GM21786 (cell line): ENCODE data around the gene SYT2.
"Not testable (repeated sequence)": the region's sequence is repeated elsewhere in the genome, so short reads cannot be mapped to it uniquely, and the experiment has no call there.

Experiments used
- ATAC-seq: cut with Tn5 transposase; IDR thresholded peaks from one replicate; pipeline ENCODE4 v1.9.1; 2021; ENCODE audit not compliant: unreplicated experiment

SYT2 gene

DNA sequence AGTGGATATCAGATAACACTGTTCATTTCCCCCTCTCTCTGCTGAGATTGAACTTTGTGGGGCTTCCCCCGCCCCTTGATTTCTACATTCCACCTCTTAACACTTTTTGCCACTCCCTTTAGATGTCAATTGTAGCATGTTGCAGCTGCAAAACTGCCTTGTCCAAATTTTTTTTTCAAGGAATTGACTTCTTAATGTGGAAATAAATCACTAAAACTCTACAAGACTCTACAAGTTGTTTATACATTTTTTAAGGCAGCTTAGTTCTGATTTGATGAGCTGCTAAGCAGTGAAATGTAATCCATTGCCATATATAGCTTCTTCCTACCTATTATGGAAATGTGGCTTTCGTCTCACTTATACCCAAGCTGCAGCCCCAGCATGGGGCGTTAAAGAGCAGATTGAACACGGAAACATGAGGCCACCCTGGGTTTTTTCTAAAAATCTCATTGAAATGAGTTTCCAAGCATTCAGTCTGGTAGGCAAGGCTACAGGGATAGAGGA, 132.2 kb downstream of the SYT2 start:
- ATAC-seq = no peak

DNA sequence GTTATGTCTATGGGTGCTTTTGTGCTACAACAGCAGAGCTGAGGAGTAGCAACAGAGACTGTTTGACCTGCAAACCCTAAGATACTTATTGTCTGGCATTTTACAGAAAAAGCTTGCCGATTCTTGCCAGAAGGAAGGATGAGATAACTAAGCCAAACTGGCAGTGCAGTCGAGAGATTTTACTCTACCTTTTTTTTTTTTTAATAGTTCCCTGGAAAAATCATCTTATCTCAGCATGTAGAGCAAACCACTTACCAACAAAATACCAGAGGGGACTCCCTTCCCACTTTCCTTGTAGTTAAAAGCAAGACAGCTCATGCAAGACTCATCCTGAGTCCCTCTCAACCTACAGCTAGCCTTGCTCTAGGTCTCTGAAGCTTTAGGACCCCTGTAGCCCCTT, 132.9 kb downstream of the SYT2 start:
- no peak for ATAC-seq

DNA sequence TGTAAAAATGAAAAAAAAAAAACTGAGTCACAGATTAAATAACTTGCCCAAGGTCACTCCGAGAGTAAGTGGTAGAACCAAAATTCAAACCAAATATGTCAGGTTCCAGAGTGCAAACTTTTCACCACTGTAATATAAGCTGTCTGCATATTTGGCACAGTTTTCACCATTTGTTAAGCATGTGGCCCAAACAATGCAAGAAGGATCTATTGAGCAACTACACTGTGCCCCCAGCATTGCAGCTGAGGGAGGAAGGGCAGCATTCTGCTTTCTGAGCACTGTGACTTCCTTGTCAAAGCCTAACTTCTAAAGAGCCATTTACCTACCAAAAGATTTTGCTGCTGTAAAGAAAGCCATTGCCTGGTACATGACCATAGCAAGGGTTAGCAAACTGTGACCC, 133.4 kb downstream of the SYT2 start:
- no peak for ATAC-seq

DNA sequence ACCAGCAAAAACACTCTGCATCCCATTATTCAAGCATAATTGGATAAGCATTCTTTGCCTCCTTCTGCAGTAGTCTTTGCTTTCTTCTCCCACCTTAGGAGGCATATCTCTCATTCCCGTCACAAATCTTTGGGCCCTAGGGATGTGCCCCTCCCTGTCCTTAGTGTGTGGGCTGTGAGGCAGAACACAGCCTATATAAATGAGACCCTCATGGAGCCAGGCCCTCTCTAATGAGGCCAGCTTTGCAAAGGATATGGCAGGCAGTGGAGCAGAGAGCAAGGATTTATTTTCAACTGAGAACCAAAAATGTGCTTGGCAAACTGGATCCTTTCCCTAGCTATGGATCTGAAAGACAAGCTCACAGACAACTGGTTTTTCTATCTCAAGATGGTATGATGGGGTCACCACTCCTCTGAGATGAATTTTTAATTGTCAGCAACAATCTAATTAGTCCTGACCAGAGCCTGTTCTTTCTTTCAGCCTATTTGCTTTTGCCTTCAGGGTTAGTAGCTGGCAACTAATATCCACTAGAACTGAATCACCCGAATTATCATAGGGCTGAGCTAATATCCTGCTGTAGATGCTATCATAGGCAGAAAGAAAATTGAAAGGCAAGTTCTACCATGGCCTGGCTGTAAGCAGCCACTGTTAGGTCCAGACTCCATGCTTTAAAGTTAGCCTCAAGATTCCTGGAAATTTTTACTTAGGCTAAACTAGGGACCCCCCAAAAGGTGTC, 134.2 kb downstream of the SYT2 start:
- no peak for ATAC-seq

DNA sequence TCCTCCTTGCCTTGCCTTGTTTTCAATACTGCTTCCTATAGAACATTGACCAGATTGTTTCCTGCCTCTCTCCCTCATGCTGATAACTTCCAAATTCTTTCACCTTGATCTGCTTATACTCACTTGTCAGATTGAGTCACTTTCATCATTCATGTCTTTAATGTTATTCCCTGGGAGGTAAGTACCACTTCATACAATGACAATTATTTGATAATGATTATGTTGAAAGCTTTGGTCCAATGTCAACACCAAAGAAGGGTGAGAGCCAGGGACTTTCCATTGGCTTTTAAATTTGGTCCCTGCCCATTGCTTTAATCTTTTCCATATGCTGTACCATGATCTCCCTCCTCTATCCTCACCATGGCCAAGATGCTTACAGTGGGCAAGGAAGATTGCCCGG, 137.4 kb downstream of the SYT2 start:
- no peak for ATAC-seq

DNA sequence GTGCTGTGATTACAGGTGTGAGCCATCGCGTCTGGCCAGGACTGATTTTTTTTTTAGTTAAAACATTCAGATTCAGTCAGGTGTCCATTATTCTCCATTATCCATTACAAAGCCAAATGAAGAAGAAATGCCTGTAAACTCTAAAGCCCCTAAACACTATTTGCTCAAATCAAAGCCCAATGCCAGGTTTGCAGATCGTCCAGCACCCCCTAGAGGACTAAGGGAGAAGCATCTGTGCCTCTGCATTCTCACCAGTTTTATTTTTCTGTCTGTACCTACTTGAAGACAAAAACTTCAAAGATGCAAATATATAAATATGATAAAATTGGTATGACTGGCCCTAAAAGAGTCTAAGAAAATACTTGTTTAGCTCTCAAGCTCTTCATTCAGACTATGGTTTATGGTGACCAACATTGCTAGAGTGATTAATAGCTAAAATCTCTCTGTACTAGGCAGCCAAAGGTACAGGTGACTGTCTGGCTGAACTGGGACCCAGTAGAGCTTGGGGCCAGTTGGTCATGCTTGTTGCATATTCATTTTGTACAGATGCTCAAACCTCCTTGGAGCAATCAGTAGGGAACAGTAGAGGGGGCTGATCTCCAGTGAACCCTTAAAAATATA, 138.4 kb downstream of the SYT2 start:
- no peak for ATAC-seq

DNA sequence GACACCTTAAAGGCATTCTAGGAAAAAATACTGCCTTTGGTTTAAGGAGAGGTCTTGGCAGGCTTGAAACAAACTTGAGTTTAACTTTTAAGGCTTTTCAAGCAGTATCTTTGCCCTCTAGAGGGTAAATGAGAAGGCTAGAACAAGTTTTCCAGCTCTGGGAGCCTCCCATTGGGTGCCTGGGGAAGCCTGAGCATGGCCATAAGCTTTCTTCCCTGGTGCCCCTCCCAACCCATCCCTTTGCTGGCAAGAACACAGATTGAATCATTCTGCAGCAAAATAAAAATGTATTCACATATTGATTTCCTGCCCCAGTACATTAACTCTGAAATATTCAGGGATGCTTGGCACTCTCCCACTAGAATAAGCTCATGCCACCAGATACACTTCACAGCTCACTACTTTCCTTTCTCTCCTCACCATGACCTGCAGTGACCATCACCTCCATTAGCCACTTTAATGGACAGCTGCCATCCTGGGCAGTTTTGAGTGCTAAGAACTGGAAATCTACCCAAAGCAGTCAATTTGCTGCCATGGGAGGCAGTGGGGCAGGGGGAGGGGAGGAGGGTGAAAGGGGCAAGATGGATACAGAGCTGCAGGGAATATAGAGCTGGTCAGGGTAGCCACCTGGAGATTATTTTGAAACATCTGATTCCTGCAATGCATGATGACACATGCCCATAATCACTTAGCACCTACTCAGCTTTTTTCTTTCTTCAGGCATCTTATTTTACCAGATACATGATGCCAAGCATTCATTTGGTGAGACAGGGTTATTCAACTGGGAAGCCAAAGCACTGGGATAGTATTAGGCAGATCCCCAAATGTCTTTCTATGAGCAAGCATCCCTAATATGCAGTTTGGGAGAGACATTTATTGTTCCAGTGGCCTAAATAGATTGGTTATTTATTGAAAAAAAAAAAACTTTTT, 140.6 kb downstream of the SYT2 start:
- no peak for ATAC-seq

DNA sequence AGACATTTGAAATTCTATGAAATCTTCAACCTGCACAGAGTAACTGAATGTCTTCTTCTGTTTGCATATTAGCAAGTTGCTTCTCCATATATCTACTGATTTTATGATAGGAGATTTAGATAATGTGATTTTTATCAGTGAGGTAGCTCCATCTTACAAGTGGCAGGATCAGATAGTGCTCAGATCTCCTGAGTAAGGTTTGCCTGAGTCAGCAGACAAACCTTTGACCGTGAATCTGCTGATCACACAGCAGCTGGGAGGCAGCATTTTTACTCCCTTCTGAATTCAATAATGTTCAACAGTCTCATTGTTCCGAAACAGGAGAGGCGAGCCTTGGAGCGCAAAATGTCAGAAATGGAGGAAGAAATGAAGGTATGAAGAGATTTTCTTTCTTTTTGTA, 141.4 kb downstream of the SYT2 start:
- ATAC-seq = no peak

DNA sequence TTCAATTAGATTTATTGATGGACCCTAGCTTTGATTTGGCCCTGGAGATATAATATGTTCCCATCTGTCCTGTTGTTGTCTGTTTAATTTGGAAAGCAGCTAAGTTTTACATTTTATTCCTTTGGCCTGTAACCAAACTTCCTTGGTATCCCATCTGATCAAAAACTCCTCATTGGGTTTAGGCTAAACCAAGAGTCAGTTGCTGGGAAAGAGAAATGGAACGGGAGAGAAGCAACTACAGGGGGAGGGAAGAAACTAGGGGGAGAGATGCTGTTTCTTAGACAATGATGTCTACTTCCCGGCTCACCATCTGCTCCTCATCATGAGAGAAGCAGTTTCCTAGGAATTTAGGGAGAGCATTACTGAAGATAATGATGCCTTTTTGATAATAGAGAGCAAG, 141.8 kb downstream of the SYT2 start:
- no peak for ATAC-seq

DNA sequence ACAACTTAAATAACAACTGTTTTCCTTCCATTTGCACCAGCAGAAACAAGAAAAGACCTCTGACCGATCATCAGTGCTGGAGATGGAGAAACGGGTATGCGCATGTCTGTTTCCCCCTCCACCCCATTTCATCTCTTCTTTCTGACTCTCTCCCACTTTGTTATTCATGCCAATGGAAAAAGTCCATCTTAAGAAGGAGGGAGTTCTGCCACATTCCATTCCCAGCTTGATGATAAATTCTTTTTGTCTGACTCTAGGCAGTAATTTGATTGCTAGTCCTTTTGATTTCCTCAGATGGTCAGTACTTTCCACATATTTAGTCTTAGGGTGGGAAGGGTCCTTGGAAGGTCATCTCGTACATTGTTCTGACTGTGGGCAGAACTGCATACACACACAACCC, 142.5 kb downstream of the SYT2 start:
- ATAC-seq = no peak

DNA sequence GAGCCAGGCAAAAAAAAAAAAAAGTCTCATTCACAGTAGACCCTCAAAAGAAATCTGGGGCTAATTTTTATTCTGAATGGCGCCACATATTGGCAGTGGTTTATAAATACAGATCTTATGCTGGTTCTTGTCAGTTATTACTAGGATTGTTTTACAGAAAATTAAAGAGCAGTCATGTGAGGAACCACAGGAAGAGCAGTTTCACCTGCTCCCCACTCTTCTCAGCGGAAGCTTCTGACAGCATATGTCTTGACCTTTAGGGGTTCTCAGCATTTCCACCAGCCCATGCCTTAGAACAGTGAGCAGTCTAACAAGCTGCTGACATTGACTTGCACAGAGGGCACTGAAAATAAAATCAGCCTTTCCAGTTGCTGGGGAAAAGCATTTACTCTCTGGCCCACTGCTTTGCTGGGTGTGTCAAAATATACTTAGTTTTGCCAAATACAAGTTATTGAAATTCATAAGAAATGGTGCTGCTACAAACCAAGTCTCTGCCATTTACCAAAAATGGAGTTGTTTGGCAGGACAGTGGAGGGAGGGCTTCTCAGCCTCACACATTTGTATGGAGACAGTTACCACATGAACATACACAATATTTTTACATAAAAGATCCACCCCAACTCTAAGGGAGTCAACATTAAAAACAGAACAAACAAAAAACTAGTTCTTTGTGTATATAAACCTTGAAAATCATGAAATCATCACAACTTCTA, 144.2 kb downstream of the SYT2 start:
- peak; percentile 90 for ATAC-seq

DNA sequence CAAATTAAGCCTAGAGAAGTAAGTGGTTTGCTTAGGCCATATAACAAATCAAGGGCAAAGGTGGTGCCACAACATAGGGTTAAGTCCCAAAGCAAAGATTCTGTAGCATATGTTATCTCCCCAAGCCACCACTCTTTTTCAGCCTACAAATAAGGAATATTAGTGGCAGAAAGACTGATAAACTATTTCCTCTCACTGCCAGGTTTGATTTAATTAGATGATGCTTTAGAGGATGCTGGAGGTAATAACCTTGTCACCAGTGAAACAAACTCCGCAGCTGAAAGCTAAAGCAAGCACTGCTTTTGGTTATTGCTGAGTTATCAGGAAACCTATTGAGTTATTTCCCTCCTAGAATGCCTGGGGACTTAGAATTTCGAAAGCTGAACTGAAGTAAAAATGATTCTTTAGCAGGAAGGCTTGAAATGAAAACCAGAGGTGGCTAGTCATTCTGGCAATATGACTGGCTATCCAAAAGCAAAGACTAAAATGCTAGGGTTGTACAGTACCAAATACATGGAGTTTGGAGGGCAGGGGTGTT, 145.2 kb downstream of the SYT2 start:
- no peak for ATAC-seq

DNA sequence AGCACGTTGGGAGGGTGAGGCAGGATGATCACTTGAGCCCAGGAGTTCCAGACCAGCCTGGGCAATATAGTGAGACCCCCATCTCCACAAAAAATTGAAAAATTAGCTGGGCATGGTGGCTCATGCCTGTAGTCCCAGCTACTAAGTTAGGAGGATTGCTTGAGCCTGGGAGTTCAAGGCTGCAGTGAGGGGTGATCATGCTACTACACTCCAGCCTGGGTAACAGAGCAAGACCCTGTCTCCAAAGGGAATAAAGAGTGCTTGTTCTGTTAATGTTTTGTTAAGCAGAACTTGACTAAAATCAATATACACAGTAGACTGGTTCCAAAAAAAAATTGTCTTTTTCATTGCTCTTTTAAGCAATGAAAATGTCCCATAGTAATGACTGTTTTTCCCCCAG, 146.4 kb downstream of the SYT2 start:
- ATAC-seq = no peak

DNA sequence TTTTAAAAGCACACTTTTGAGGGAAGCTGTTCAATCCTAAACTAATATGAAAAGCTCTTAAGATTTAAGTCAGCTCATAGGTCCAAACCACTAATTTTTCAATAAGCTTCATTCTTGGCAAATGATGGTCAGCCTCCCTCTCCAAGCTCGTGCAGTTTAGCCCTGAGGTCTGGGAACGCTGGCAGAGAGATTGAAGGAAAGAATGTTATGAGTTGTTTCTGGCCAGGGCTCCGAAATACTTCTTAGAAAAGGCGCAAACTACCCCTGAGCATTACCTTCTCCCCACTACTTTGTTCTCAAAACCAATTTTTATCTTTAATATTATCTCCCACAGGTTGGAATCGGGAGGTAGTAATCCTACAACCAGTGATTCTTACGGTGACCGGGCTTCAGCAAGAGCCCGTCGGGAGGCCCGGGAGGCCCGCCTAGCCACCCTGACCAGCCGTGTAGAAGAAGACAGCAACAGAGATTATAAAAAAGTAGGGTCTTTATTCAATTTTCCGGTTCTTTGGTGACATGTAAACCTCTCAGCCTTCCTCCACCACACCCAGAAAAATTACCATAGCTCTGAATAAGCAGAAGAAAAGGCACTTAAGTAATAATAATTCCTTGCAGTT, 147.7 kb downstream of the SYT2 start:
- no peak for ATAC-seq

DNA sequence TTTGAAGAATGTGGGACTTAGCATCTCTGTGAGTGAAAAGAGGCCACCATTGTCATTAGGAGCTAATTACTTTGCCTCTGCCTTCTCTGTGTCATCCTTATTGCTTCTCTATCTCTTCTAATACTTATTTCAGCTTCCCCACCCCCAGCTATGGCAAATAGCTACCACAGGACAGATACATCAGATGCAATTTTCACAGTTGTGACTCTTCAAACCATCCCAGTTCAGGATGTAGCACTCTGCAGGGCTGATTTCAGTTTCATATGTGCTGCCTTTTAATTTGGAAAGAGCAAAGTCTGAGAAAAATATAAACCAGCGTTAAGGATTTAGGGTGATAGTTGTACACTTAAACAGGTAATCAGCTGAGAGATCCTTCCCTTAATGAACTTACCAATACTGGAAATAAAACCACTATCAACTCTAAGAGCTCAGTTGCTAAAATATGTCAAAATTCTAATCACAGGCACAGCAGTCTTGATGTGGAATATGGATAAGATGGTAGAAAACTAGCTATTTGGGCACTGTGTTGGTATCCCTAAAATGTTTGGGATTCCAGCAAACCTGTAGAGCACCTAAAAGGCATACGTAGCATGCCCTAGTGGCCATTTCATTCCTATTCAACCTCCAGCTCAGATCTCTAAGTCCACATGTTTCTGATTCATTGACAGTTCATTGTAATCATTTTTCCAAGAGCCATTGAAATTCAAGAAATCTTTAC, 148.4 kb downstream of the SYT2 start:
- no peak for ATAC-seq

DNA sequence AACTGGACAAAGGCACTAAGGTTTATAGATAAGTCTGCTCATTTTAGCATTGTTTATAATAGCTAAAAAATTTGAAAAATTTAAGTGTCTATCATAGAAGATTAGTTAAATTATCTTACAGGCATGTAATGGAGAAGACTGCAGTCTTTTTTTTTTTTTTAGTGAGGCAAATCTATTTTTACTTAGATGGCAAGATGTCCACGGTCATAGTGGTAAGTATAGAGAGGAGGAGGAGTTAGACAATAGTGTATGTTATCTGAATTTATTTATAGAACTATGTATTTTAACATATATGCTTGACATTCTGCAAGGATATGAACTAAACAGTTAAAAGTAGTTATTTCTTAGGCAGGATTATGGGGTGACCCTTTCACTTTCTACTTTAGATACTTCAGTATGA, 149.0 kb downstream of the SYT2 start:
- ATAC-seq = no peak

DNA sequence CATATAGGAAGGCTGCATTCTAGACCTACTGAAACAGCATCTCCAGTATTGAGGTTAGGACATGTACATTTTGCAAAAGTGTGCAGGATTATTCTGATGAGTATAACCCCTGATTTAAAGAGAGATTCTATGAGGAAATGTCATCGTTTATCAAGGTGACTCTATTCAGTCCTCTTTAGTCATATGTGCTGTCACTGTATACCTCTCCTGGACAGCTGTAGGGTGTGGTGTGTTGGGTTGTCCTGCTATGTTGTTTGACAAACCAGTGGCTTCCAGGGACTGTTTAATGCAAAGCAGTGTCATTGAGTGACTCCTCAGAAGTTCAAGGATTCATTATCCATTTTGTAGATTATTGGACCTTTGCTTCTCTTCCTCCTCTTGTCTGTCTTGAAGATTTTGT, 152.6 kb downstream of the SYT2 start:
- ATAC-seq = not testable (repeated sequence)

DNA sequence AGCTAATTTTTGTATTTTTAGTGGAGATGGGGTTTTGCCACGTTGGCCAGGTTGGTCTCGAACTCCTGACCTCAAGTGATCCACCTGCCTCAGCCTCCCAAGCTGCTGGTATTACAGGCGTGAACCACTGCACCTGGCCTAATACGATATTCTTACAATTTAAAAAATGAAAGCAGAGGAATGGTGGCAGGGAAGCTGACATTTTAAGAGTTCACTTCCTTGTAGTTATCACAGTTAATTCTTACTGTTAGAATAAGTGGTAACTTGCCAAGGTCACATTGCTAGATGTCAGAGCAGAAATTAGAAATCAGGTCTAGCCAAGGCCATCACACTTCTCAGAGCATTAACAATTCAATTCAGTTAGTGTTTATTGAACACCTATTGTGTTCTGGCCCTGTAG, 154.2 kb downstream of the SYT2 start:
- not testable (repeated sequence) for ATAC-seq

DNA sequence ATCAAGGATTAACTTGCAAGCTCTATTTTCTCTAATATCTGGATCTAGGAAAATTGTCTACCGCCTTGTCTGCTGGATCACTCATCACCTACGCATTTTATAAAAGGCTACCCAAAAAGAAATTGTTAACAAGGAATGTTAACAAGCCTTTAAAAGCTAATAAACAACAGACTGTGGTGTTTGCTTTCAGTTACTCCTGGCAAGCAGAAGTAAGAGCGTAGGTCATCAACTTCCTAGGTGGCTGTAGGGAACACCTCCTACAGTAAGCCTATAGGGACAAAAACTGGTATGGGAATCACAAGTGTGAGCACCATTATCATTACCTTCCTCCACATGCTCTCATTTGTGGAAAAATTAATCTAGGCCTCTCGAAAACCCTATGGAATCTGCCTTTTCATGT, 155.6 kb downstream of the SYT2 start:
- not testable (repeated sequence) for ATAC-seq

DNA sequence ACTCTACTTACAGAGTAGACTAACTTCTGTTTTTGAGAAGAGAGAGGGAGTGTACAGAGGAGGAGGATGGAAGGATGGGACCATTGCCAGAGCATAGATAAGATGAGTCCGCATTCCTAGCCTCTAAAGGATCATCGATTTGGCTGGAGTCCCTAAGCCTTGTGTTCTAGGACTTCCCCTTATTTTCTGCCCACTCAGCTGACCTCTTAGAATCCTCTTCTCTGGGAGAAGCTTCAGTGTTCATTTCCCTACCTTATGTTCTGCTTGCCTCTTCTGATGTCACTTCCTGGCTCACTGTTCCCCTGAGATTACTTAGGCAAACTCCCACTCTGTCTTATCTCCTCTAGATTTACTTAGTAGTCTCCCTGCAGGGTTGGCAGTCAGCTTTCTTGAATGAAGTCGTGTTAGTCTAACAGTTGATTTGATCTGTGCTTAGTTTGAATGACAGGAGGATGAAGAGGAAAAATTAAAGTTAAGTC, 156.7 kb downstream of the SYT2 start:
- peak; percentile 60 for ATAC-seq
